M059J (cell line): ENCODE data around the gene GSTM5. TPM values are rescaled to one million over a fixed set of nuclear protein-coding genes. Genes with fewer than 3 reads are reported as not detected.
"Not testable (repeated sequence)": the region's sequence is repeated elsewhere in the genome, so short reads cannot be mapped to it uniquely, and the experiment has no call there.

Experiments
- DNase-seq: peaks from one replicate; pipeline ENCODE4 v3.0.0-alpha.2; 2012; ENCODE audit warnings: low read depth
- total RNA-seq: library from RNA; depleted of rRNA; stranded (reverse); fragments of >200 nt; shearing (Covaris generic); gene quantifications from 2 replicates; pipeline ENCODE4 v1.2.3, GENCODE V29; 2014; rRNA removed

GSTM5 gene
- total RNA-seq, 1 experiment from 2014 or later: not detected

GRCh38 chr1:109761227-109762038 lies 49.4 kb downstream of the GSTM5 start:
- no peak for DNase-seq

DNA sequence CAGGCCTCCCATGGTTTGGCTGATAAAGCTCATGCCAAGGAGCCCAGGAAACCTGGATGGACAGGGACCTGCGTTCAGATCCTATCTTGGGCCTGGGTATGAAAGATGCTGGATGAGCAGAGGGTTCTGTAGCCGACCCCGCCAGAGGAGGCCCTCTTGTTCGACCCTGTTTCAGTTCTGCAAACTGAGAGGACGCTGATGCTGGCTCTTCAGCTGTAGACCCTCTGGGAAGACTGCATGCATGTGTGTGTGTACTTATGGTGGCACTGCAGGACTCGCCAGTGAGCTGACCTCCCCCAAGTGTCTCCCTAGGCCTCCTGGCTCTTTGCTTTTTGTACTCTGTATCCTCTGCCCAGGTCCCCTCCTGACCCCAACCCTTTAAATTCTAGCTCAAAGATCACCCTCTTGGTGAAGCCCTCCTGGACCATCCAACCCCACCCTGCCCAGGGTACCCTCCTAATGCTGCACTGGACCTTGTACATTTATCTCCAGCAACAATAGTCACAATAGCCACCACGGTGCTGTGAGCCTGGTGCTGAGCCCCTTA lies 50.1 kb downstream of the GSTM5 start:
- DNase-seq: no peak

- DNase-seq: peak; percentile 86
Observed at GRCh38 chr1:109762821-109763645, 51.0 kb downstream of the GSTM5 start.

- no peak for DNase-seq
Observed at GRCh38 chr1:109763646-109764415, 51.8 kb downstream of the GSTM5 start, which contains the start of gene EPS8L3. EPS8L3 (minus strand) TSS chr1:109763923; CDS start chr1:109761749, 2,174 bp downstream.

- no peak for DNase-seq
Observed at GRCh38 chr1:109764561-109765482, 52.8 kb downstream of the GSTM5 start.

DNA sequence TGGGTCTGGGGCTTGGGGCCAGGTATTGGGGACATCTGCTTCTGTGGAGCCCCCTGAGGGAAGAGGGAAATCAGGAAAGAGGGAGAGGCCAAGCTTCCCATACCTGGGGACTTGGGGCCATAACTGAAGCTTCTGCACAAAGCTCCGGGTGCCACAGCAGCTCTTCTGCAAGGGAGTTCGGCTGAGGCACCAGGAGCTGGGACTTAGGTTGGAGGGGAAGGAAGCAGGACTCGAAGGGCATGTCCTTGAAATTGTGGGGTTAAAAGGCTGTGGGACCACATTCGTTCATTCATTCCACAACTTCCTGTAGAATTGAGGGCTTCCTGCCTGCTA lies 53.4 kb downstream of the GSTM5 start:
- no peak for DNase-seq

- no peak for DNase-seq
Observed at GRCh38 chr1:109765896-109766615, 54.0 kb downstream of the GSTM5 start.

GRCh38 chr1:109766991-109767636 lies 55.1 kb downstream of the GSTM5 start:
- DNase-seq: not testable (repeated sequence)

Other genes starting within 250 kb of the GSTM5 start
- 0.05 TPM in 1 of 2 replicates, not detected in the other for gene SYPL2, start 245.7 kb upstream of the GSTM5 start, total RNA-seq
- gene ATXN7L2, start 228.3 kb upstream of the GSTM5 start, total RNA-seq: 2.4 and 5.0 TPM in 2 replicates
- gene CYB561D1, start 218.2 kb upstream of the GSTM5 start, total RNA-seq: 6.6 and 8.0 TPM in 2 replicates
- gene AMIGO1, start 202.5 kb upstream of the GSTM5 start, total RNA-seq: 1.1 and 2.4 TPM in 2 replicates
- not detected in 2 replicates for gene GPR61, start 172.4 kb upstream of the GSTM5 start, total RNA-seq
- 11.1 and 14.8 TPM in 2 replicates for gene GNAI3, start 163.6 kb upstream of the GSTM5 start, total RNA-seq
- gene GNAT2, start 92.6 kb upstream of the GSTM5 start, total RNA-seq: 0.12 TPM in 1 of 2 replicates, not detected in the other
- 86.0 and 106 TPM in 2 replicates for gene AMPD2, start 92.4 kb upstream of the GSTM5 start, total RNA-seq
- 23.8 and 37.4 TPM in 2 replicates for gene GSTM4, start 56.2 kb upstream of the GSTM5 start, total RNA-seq
- gene GSTM2, start 44.2 kb upstream of the GSTM5 start, total RNA-seq: 10.7 and 17.4 TPM in 2 replicates
- not detected in 2 replicates for gene GSTM1, start 24.4 kb upstream of the GSTM5 start, total RNA-seq
- gene GSTM3, start 28.8 kb downstream of the GSTM5 start, total RNA-seq: 159 and 216 TPM in 2 replicates
- gene EPS8L3, start 51.7 kb downstream of the GSTM5 start, total RNA-seq: not detected in 2 replicates
- 92.8 and 118 TPM in 2 replicates for gene CSF1, start 198.6 kb downstream of the GSTM5 start, total RNA-seq